NCI-H2081 treated with DMSO at 0.1 percent for 48 hours (cell line): ENCODE data around the gene ARHGEF12.
"Not testable (repeated sequence)": the region's sequence is repeated elsewhere in the genome, so short reads cannot be mapped to it uniquely, and the experiment has no call there.

Source experiments
- DNase-seq: peaks from one replicate; lab custom pipeline; 2025; lab: John Stamatoyannopoulos, UW

The ARHGEF12 gene

DNA sequence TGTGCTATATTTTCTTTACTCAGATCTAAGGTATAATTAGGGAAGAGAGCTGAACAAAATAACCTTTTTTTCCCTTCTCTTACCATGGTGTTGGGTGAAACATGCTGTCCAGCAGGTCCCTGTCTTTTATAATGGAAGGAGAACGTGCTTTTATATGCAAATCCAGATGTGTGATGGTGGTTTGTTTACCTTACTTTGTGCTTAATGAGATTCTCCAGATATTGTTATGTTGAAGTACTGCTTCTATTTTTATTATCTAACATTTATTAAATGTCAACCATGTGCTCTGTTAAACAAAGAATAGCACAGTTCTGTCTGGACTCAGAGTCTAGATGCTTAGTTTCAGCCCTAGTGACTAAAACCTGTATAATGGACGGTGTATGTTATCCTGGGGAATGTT is 165.2 kb downstream of the ARHGEF12 start:
- DNase-seq: no peak

DNA sequence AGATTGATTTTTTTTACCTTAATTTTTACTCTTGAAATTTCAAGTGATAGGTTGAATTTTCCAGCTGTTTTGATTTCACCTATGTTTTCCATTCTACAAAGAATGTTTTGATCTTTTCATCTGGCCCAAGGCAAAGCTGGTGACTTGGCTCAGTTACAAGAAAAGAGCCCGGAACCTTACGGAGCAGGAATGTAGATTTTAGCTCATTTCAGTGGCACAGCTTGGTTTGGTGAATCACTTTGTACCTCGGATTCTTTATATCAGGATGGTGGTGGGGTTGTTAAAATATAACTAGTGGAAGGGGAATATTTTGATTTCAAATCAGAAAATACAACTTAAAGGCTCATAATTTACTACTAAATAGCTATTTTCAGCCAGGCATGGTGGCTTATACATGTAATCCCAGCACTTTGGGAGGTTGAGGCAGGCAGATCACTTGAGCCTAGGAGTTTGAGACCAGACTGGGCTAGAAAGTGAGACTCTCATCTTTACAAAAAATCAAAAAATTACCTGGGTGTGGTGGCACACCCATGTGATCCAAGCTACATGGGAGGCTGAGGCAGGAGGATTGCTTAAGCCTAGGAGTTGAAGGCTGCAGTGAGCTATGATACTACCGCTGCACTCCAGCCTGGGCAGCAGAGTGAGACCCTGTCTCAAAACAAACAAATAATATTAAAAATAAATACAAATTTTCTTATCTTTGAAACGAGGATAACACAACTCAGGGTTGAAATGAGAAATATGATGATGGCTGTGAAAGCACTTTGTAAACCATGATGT is 166.0 kb downstream of the ARHGEF12 start:
- DNase-seq: no peak

DNA sequence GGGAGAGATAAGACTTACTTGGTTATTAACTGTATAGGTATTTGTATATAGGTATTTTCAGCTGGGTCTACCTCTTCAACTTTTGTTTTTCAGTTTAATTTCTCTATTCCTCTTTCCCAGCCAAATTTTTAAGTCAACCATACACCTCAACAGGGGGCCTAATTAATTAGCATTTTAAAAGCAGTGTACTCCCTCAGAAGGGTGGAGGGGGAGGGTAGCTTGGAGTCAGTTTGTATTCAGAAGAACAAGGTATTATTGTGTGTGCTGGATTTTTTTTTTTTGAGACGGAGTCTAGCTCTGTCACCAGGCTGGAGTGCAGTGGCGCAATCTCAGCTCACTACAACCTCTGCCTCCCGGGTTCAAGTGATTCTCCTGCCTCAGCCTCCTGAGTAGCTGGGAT is 167.3 kb downstream of the ARHGEF12 start:
- DNase-seq: not testable (repeated sequence)

DNA sequence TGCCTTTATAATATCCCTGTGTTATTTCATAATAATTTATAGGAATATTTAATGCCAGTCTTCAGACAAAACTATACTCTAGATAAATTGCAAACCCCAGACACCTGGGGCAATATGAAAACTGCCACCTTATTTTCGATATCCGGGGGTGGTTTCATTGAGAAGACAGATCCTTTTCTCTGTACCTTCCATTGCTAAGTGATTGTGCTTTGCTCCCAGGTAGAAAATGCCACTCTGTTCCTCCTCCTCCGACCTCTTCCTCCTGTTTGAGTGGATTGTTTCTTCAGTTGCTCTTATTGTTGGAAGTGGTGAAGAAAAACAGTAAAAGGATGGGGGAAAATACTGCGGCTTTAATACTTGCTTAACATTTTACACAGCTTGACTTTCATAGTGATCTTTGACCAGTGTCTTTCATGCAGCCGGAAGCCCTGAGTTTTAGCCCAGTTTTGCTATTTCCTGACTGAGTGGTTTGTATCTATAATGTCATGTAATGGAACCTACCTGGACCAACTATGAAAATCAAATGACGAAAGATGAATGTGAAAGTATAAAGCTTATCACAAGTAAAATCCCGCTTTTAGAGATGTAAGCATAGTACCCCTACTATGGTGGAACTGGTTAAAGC is 169.7 kb downstream of the ARHGEF12 start:
- DNase-seq: no peak

DNA sequence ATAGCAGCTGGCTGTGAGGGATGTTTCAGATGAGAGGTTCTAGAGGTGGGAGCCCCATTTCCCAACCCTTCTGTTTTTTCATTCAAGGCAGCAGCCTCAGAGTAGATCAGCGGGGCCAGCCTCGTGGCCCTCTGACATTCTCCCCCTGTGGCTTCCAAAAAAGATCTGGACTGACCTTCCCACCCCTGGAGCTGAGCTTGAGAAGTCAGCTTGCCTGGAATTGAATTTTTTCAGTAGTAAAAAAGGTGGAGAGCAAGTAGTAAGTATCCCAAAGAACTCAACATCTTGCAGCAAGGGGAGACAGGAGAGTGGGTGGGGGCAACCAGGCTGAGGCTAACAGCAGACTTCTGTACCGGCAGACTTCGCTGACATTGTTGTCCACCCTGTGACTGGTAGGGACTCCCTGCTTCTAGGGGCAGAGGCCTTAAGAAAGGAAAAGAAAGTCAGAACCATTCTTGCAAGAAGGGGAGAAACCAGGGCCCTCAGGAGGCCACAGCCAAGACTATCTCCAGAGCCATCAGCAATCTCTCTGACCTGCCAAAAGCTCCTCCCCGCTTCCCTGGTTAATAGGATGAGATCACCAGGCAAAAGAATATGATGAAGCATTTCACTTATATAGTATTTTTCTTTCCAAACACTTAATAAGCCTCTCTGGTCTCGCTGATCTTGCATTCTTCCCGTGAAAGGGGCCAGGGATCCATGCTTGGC is 173.3 kb downstream of the ARHGEF12 start:
- no peak for DNase-seq

DNA sequence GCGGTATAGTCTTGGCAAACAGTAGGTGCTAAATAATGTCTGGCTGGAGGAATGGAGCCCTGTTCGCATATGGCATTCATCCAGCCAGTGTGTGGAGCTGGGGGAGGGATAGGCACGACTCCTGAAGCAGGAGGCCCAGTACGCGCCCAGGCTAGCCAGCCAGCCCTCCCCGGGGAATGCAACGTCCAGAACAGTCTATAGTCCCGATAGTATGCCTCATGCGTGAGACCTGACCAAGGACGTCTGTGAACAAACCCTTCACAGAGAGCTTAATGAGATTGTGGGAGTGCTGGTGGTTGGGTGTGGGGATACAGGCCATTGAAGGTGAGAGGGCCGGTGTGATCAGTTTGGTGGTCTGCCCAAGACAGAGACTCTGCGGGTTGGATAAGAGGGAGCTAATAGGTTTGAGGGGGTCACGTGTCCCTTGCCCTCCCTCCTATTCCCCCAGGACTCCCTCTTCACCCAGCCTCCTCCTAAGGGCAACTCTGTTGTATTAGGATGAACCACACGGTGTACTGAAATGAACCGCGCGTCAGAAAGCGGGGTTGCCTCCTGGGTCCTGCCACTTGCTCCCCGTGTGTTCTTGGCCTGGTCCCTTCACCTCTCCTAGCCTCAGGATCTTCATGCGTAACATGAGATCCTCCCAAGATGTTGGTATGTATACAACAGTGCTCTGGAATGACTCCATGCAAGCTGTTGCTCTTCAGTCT is 174.3 kb downstream of the ARHGEF12 start:
- DNase-seq: no peak

DNA sequence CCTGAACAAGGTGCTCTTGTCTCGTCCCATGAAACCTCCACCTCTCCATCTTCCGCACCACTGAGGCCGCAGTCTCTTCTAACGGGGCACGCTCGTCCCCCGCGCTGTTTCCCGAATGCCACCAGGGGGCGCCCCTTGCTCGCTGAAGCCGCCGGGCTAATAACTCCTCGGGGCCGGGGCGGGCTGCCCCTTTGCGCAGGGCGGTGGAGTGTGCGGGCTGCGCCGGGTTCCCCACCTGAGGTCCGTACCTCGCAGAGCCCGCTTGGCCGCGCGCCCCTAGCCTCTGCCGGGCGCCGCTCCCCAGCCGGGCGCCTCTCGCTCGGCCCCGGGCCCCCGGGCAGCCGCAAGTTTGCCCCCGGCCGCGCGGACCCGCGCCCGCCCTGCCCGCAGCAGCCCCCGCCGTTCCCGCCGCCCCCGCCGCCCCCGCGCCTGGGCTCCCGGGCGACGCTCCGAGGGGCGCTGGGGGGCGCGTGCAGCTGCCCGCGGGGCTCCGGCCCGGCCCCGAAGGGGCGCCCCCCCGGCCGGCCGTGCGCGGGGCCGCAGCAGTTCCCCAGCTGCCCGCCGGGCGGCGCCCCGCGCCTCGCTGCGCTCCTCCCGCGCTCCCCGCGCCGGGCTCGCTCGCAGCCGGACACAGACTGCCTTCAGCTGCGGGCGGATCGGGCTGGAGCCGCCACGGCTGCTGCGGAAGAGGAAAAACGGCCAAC is 175.1 kb downstream of the ARHGEF12 start, which contains the start of gene GRIK4:
GRIK4 (plus strand) TSS at position 633 of the 704 bp plus-strand sequence. CDS start 148,571 bp downstream, outside the sequence.
- DNase-seq: no peak

DNA sequence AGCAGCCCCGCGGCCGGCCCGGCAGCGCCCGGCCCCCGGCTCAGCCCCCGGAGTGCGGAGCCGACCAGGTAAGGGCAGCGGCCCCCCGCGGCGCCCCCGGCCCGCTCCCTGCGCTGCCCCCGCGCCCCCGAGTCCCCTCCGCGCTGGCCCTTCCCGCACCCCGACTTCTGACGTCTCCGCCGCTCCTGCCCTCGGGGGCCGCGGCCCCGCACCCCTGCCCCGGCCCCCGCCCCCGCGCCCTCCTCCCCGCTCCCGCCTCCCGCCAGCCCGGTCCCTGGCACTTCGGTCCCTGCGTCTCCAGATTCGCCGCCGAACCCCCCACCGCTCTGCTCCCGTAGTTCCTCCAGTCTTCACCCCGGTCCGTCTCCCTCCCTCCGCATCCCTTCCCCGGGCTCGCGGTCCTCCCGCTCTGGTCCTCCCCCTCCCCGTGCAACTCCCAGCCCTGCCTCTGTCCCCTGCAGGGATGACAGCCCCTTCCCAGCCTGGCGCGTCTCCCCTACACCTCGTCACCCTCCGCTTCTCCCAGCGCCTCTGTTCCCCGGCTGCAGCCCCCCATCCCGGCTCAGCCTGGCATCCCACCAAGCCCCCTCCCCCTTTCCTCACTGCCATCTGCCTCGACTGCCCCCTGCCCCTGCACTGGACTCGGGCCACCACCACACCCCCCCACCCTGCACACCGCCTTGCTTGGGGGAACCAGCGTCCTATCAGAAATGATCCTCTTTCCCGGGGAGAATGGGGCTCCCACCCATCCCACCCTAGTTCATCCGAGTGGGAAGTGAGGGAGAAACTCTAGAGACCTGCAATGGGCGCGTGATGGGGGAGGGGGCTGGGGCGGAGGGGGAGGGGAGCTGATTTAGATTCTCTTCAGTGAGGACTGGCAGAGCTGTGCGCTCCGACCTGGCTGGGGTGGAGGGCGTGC is 175.9 kb downstream of the ARHGEF12 start:
- no peak for DNase-seq

DNA sequence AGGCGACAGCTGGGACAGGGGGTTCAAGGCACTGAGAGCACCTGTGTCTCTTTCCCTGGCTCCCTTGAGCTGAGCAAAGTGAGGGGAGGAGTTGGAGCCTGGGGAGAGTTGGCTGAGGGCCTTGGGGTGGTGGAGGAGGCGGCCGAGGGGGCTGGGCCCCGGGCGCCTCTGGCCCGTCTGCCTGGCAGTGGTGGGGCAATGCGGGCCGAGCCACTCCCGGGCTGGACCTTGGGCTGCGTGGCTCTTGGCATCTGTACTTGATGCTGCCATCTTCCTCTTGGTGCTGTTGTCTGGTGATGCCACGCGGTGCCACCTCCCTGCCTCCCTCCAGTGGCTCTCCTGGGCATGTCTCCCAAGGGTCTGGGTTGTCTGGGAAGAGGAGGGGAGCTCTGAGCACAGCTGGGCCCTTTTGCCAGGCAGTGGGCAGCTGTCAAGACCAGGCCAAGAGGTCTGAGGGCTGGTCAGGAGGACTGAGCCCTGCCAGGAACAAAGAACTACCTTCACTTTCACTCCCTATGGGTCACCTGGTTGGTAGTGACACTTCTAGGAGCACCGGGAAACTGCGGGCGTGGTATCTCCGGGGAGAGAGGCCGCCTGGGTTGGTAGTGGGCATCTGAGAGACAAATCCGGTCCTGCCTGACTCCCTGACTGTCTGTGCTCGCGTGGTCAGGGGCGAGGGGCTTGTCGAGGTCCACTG is 176.7 kb downstream of the ARHGEF12 start:
- no peak for DNase-seq

DNA sequence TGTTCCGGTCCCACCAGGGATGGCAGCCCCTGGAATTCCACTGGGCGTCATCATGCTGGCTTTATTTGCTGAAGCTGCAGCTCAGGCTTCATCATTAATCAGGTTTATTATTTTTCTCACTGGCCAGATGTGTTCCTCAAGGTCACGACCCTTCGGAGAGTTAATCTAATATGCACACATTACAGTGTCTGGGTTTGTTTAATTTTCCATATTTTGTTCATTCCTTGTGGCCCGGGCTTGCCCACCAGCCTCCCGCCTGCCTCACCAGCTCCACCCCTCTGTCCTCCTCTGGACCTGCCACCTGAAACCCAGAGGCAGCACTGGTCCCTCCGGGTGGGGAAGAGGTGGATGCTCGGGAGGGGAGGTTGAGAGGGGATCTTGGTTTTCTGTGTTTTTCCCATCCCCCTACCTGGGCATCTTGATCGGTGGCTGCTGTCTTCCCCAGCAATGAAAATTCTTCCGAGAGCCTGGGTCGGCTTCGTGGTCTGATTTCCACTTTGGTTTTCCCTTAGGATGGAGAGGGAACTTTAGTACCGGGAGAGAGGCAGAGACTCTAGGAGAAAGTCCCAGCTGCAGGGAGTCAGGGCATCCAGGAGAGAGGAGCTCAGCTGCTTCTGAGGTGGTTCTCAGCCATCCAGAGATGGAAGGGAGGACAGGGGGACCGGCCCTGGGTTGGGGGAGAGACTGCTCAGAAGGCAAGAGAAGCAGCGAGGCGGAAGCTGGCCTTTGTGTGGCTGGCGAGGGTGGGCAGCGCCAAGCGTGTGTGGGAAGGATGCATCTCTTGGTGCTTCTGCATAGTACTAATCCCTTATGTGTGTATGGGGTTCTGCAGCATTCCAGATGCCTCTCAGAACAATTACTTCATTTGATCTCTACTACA is 177.5 kb downstream of the ARHGEF12 start:
- no peak for DNase-seq

DNA sequence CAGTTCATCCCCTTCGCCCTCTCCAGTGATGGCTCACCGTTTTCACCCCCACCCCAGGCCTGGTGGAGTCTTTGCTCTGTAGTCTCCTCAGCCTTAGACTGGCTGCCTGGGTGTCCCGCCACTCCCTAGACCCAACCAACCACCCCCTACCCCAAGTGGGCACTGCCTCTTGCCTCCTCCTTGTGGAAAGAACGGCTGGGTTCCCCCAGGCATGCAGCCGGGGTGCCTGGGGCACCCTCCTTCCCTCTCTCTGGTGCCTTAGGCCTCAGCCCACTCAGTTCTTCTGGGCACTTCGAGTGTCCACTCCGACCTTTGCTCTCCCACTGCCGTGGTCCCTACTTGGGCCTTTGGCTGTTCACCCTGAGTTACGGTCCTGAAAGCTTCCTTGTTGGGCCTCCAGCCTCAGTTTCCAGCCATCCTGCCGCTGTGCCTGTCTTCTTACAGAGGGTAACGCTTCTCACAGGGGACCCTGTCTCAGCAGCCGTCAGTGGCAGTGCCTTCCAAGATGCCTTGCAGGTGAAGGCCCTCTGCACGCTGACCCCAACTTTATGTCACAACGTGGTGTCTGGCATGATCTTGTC is 178.4 kb downstream of the ARHGEF12 start:
- DNase-seq: no peak

DNA sequence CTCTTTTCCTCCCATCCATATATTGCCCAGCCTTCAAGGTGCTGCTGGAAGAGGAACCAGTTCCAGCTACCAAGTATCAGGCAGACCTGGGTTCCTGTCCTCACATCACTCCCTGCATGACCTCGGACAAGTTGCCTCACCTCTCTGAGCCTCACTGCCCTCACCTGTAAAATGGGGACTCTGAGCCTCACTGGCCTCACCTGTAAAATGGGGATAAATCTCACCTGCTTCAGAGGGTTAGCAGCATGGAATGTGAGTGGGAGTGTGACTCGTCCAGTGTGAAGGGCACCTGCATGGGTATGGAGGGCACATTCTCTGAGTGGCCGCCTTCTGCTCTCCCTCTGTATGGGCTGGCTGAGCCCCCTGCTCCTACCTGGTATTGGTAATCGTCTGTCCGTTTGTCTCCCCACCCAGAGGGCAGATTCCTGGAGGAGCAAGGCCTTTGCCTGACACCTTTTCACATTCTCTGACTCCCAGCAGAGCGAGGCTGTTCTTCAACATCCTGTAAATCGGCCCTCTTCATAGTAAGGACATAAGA is 179.0 kb downstream of the ARHGEF12 start:
- no peak for DNase-seq

DNA sequence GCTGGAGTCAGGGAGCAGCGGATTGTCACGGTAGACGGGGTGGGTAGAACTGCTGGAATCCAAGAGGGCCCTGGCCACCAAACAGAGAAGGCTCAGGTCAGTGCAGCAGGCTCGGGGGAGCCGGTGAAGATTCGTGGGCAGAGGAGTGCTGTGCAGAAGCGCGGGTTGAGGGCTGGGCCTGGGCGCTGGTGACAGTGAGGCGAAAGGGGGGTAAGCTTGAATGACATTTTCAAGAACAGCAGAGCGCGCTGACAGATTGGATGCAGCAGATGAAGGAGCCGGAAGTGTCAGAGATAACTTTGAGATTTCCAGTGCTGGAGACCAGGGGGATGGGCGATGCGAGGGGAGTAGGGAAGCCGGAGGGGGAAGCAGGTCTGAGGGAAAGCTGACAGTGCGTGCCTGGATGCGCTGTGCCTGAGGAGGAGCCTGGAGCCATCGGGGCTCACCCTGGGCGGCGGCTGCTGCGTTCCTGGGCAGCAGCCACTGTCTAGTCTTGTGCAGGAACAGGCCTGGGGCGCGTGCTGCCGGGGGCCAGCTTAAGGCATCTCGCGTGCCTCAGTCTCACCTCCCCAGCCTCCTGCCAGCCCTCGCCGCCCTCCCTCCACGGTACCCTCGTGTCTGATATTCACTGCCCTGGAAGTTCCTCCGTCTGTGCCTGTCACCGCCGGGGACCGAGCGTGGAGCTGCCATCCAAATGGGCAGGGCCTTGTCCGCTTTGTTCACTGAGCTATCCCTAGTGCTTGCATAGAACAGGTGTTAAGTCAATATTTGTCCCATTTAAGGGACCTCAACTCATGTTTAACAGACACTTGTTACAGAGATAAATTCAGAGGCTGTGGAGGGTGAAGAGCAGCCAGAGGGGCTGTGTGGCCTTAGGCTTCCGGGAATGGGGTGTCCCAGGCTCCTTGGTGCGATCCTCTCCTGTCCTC is 180.5 kb downstream of the ARHGEF12 start:
- DNase-seq: no peak

DNA sequence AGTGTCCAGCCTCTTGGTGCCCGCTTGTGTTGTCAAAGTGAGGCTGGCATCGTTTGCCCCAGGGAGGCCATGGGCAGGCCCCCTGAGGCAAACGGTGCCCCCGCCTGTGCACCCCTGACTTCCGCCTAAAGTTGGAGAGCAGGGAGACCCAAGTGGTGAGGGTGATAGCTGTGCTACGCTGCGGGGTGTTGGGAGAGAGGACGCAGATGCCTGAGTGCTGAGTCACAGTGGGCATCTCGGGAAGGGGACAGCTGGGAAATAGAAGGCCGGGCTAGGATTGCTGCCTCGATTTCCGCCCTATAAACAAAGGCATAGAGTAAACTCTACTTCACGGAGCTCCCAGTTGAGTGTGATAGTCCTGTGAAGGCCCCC is 181.2 kb downstream of the ARHGEF12 start:
- no peak for DNase-seq

DNA sequence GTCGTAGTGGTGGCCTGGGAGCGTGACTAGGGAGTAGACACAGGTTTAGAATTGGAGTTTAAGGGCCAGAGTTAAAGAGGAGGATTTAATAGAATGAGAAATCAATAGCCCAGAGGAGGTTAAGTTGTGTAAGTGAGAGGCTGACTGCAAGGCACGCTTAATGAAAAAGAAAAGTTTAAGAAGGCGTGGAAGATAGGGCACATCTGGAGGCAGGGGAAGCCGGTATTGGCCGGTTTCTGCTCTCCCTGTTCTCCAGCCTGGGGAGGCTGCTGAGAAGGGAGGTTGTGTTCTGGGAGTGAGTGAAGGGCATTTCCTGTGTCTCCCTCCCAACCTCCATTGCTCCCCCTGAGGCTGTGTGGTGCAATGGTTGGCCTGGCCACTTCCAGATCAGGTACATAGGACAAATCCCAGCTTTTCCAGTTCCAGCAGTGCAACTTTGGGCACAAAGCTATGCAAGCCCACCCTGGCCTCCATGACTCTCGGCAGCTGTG is 181.6 kb downstream of the ARHGEF12 start:
- no peak for DNase-seq

DNA sequence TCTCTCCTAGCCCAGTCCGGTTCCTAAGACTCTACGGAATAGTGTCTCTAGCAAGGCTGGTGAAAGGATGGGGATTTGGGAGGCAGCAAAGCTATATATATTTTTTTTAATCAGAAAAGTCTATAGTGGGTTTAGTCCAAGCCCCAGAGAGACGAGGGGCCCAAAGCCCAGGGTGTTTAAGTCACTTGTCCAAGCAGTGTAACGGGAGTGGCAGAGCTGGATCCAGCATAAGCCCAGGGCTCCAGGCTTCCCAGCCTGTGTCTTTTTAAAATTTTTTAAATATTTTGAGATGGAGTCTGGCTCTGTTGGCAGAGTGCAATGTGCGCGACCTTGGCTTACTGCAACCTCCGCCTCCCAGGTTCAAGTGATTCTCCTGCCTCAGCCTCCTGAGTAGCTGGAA is 182.1 kb downstream of the ARHGEF12 start:
- DNase-seq: no peak

DNA sequence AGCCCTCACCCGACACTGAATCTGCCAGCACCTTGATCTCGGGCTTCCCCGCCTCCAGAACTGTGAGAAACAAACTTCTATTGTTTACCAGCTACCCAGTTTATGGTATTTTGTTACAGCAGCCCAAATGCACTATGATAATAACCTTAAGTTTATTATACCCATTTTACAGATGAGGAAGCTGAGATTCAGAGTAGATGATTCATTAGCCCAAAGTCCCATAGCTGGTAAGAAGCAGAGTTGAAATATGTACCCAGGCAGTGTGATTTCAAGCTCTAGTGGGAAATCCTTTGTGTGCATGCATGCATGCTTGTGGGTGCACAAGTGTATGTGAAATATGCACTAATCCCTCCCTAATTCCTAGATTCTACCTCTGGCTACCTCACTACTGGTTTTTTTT is 183.3 kb downstream of the ARHGEF12 start:
- DNase-seq: no peak
